Right cardiac atrium (tissue), 5 donors: Measurements from ENCODE around the gene UBASH3B. TPM values are rescaled to one million over a fixed set of nuclear protein-coding genes. Genes with fewer than 3 reads are reported as not detected.

Experiments used
- ATAC-seq, 2 donors: fragments of 200-7000 bp; cut with Tn5 transposase; one replicate each; pipeline versions ENCODE4 v1.8.0 to v1.9.1; 2020; ENCODE audit warnings: moderate library complexity in 2 of 2, mild to moderate bottlenecking in 1 of 2
- DNase-seq, 3 donors: peaks; one replicate each; pipeline ENCODE4 v3.0.0-alpha.2; 2020
- H3K27ac ChIP-seq: one replicate; pipeline ENCODE4 v1.5.1; 2013; ENCODE audit warnings: mild to moderate bottlenecking, low read length, control low read depth, moderate library complexity
- H3K27me3 ChIP-seq: one replicate; pipeline ENCODE4 v1.6.1; 2013; ENCODE audit not compliant: control insufficient read depth, insufficient read depth
- H3K4me1 ChIP-seq: one replicate; pipeline ENCODE4 v1.6.1; 2013; ENCODE audit warnings: low read length; ENCODE audit not compliant: control insufficient read depth, insufficient read depth
- H3K4me3 ChIP-seq: one replicate; pipeline ENCODE4 v1.5.1; 2013; ENCODE audit warnings: low read length, control low read depth
- H3K9me3 ChIP-seq: one replicate; pipeline ENCODE4 v1.6.1; 2013; ENCODE audit warnings: low read length; ENCODE audit not compliant: control insufficient read depth
- WGBS: extraction: QIAGEN DNeasy Blood & Tissue Kit; methylation state at CpG from one replicate; pipeline ENCODE4 v1.1.7; 2013; 5-methylcytosine and 5-hydroxymethylcytosine counted together
- intact Hi-C, 4 donors: fragments of 100-400 bp; cut with DNase I; formaldehyde crosslinking; loops; one replicate each; pipeline versions ENCODE4 v1.11.0 to v1.14.0; 2022 to 2023
- polyA plus RNA-seq: library from polyadenylated mRNA; stranded (reverse); fragments of 200-250 nt; gene quantifications from one replicate; pipeline ENCODE4 v1.2.3, GENCODE V29; 2013
- total RNA-seq, 4 donors: library from RNA; stranded (reverse); fragmentation: NEBNext Ultra II Directional; extraction: Animal tissue kit (Norgen Biotek cat#: 25700); gene quantifications; one replicate each; pipeline ENCODE4 v1.2.1, GENCODE V29; 2021
- donor health status: healthy with polysubstance abuse.
- donor health status: DM: no; HTN: yes; CAD: no.
- donor health status: DM: no; HTN: no; CAD: no.
- donor health status: DM: no; HTN: yes; CAD: no; lungs with severe emphysema.
- donor health status: DM: yes; HTN: yes; CAD: no.

Gene UBASH3B
- total and polyA plus RNA-seq, 5 donors = 0.34 to 2.5 (median 1.6) TPM

DNA sequence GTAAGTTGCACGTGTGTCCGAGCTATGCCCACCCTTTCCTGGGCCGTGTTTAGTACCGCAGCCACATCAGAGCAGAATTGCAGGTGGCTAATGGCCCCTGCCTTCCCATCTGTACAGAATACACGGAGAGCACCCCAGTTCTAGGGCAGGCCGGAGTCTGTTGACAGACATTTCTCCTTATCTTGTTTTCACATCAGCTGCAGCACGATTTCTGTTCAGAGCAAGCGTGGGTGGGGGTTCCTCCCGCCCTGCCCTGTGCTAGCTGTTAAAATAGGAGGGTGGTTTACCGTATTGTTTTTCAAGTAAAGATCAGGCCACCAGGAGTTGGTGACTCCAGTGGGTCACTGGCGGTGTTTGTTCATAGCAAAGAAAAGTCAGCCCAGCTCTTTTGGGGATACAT is 41.1 kb downstream of the UBASH3B start:
- Histone ChIP-seq H3K27ac (no peak overlapping the region), H3K4me1 (no peaks in the 10 kb centered on the region), H3K4me3 (no peak overlapping the region), H3K9me3 (no peaks in the 10 kb centered on the region), H3K27me3 (no peaks in the 10 kb centered on the region)
- ATAC-seq = no peak
- peak in 1 of 3 donors; percentile 38 for DNase-seq
- 75% methylated on average over 11 of the region's 11 CpGs for WGBS
- intact Hi-C loops = no loop called here

GRCh38 chr11:122697636-122698167 is 42.2 kb downstream of the UBASH3B start:
- Histone ChIP-seq H3K27me3 (no peaks in the 10 kb centered on the region), H3K4me1 (no peaks in the 10 kb centered on the region), H3K27ac (no peak overlapping the region), H3K4me3 (no peak overlapping the region), H3K9me3 (no peaks in the 10 kb centered on the region)
- ATAC-seq = peak; percentile 54 to 61
- intact Hi-C loops = no loop called here
- DNase-seq = peak in 1 of 3 donors; percentile 53
- WGBS = 72% methylated on average over 8 of the region's 8 CpGs

DNA sequence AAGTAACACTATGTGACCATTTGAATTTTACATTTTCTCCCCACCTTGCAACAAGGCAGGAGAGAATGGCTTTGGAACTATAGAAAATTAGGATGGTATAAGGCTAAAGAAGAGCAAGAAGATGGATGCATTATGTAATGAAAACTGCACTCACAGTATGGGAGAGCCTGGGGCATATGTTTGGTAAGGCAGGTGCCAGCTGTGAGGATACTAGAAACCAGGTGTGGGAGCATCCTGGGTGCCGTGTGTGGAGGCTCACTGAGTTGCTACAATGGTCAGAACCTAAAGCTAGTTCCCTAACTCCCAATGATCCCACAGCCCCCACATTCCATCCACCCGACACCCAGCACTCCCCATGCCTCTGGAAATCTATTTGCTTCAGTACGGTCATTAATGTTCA is 42.9 kb downstream of the UBASH3B start:
- Histone ChIP-seq H3K9me3 (no peaks in the 10 kb centered on the region), H3K4me1 (no peaks in the 10 kb centered on the region), H3K27ac (no peak overlapping the region), H3K27me3 (no peaks in the 10 kb centered on the region), H3K4me3 (no peak overlapping the region)
- intact Hi-C loops = no loop called here
- ATAC-seq (no peak), DNase-seq (no peak)
- 88% methylated on average over 3 of the region's 3 CpGs for WGBS

GRCh38 chr11:122700666-122701065 is 45.1 kb downstream of the UBASH3B start:
- intact Hi-C loops = no loop called here

DNA sequence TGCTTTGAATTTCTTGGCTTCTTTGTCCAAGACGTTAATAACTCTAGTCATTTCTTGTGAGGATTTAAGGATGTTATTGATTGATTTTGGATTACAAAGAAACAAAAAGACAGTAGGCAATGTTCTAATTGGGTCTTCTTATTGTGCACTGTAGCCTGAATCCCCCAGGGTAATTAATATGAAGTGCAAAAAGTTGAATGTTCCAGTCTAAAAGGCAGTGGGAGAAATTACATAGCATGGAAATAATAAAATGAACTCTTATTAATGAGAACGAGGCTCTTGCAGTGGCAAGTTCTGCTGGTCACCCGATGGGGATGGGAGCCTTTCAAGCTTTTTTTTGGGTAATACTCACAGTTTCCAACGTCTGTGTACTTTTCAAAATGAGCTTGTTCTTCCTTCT is 45.6 kb downstream of the UBASH3B start:
- intact Hi-C loops = no loop called here
- ATAC-seq (no peak), DNase-seq (no peak)
- H3K27me3 ChIP-seq = no peaks in the 10 kb centered on the region
- no peaks in the 10 kb centered on the region for H3K4me1 ChIP-seq
- no peaks in the 10 kb centered on the region for H3K9me3 ChIP-seq
- WGBS = 73% methylated on average over 4 of the region's 4 CpGs
- H3K4me3 ChIP-seq = no peak overlapping the region
- H3K27ac ChIP-seq = no peak overlapping the region

More at GRCh38 chr11:122700666-122701065, 45.1 kb downstream of the UBASH3B start:
- Histone ChIP-seq H3K4me3 (no peak overlapping the region), H3K4me1 (no peaks in the 10 kb centered on the region), H3K27me3 (no peaks in the 10 kb centered on the region), H3K27ac (no peak overlapping the region), H3K9me3 (no peaks in the 10 kb centered on the region)
- no peak for DNase-seq
- no peak for ATAC-seq
- 91% methylated on average over 3 of the region's 3 CpGs for WGBS

GRCh38 chr11:122703541-122704272 is 48.2 kb downstream of the UBASH3B start:
- Histone ChIP-seq H3K4me1 (no peaks in the 10 kb centered on the region), H3K9me3 (no peaks in the 10 kb centered on the region), H3K4me3 (no peak overlapping the region), H3K27ac (no peak overlapping the region), H3K27me3 (no peaks in the 10 kb centered on the region)
- DNase-seq (no peak), ATAC-seq (no peak)
- intact Hi-C loops = no loop called here
- 76% methylated on average over 8 of the region's 8 CpGs for WGBS

DNA sequence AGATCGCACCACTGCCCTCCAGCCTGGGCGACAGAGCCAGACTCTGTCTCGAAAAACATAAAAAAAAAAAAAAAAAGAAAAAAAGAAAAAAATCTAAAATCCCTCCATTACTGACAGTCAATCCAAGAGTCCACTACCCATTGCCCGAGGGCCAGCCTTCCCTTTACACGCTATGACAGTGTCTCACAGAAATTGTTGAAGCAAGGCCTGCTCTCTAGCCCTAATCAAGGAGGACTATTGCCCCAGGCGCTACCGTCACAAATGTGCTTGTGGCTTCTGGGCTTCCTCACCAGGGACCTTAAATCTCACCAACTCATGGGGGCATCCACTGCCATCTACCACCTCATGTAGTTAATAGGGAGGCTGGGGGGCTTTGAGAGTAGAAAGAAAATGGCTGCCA is 49.9 kb downstream of the UBASH3B start:
- ATAC-seq (no peak), DNase-seq (no peak)
- H3K27ac ChIP-seq = no peak overlapping the region
- no peaks in the 10 kb centered on the region for H3K27me3 ChIP-seq
- H3K4me1 ChIP-seq = no peaks in the 10 kb centered on the region
- no peak overlapping the region for H3K4me3 ChIP-seq
- 96% methylated on average over 7 of the region's 7 CpGs for WGBS
- intact Hi-C loops = no loop called here
- no peaks in the 10 kb centered on the region for H3K9me3 ChIP-seq

GRCh38 chr11:122706291-122707088 is 51.0 kb downstream of the UBASH3B start:
- Histone ChIP-seq H3K9me3 (no peaks in the 10 kb centered on the region), H3K4me1 (peaks cover 3% of the 10 kb centered on the region), H3K4me3 (no peak overlapping the region), H3K27ac (no peak overlapping the region), H3K27me3 (no peaks in the 10 kb centered on the region)
- DNase-seq = no peak
- ATAC-seq = no peak
- intact Hi-C loops = no loop called here
- WGBS = 86% methylated on average over 3 of the region's 3 CpGs

DNA sequence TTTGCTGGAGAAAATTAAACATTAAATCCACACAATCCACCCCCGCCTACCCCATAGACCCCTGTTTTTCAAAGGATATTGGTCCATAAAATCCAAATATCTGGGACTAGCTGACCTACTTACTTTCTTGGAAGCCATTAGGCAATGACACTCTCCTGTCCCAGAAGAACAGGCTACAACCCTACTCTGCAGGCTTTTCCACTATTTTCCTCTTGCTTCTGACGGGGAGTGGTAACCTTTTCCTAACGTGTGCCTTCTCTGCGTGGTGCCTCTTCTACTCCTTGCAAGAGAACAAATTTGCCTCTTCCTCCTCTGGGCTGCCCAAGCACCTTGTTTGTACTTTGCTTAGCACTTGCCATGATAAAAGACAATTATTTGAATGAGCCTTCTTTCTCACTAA is 51.6 kb downstream of the UBASH3B start:
- Histone ChIP-seq H3K27me3 (no peaks in the 10 kb centered on the region), H3K27ac (no peak overlapping the region), H3K9me3 (no peaks in the 10 kb centered on the region), H3K4me1 (peaks cover 3% of the 10 kb centered on the region), H3K4me3 (no peak overlapping the region)
- WGBS = 87% methylated on average over 4 of the region's 4 CpGs
- ATAC-seq (no peak), DNase-seq (no peak)
- intact Hi-C loops = no loop called here

DNA sequence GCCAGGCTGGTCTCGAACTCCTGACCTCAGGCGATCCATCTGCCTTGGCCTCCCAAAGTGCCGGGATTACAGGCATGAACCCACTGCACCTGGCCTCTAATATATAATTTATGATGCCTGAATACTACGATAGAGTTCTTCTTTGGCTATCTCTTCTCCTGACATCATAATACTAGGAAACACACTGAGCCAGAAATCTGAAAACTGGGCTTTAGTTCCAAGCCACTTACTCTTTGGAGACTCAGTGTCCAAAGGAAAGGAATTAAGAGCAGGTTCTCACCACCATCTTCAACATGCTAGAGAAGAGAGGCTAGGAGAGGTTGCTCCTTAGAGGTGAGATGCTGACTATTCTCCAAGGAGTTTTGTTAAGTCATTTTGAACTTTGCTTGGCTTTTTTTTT is 52.4 kb downstream of the UBASH3B start:
- Histone ChIP-seq H3K27ac (no peak overlapping the region), H3K27me3 (no peaks in the 10 kb centered on the region), H3K9me3 (no peaks in the 10 kb centered on the region), H3K4me3 (no peak overlapping the region), H3K4me1 (peaks cover 3% of the 10 kb centered on the region)
- DNase-seq = no peak
- WGBS = 59% methylated on average over 4 of the region's 4 CpGs
- ATAC-seq = no peak
- intact Hi-C loops = no loop called here

- DNase-seq = no peak
- no peak for ATAC-seq
- Histone ChIP-seq H3K9me3 (no peaks in the 10 kb centered on the region), H3K27ac (no peak overlapping the region), H3K27me3 (no peaks in the 10 kb centered on the region), H3K4me3 (no peak overlapping the region), H3K4me1 (peaks cover 3% of the 10 kb centered on the region)
- intact Hi-C loops = no loop called here
- 74% methylated on average over 7 of the region's 7 CpGs for WGBS
These were observed 53.7 kb downstream of the UBASH3B start for GRCh38 chr11:122709039-122709760.
